Stimulated activated CD4-positive, alpha-beta T cell treated with anti-CD3 and anti-CD28 coated beads, TNF-alpha, amount 100 ng/mL, for 48 hours (primary cell): ENCODE measurements around the gene OSBPL1A.
"Not testable (repeated sequence)": the region's sequence is repeated elsewhere in the genome, so short reads cannot be mapped to it uniquely, and the experiment has no call there.

Experiments used
- DNase-seq, 3 donors: peaks; one replicate each; pipeline ENCODE4 v3.0.0-alpha.2; 2020; ENCODE audit warnings: low read depth in 3 of 3

The OSBPL1A gene

DNA sequence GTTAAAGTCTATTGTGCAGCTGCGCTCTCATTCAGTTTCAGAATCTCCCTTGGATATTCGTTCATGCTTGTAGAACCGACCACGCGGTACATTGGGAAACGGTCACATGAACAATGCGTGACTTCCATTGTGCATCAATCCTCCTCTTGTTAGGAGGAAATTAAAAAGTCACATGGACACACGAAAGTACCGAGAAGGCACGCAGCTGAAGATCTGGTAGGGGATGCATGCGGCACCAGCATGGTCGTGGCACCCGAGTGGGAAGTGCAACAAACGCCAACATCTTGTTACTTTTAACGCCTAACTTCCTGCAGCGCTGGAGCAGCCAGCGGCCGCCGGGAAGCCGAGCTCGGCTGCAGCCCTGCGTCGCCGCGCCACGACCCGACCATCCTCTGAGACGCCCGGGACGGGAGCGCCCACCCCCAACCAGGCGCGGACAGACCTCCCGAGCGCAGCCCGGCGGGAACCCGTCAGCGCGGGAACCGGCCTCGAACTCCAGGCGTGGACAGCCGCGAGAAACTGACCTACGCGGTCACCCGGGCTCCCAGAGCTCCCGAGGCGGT, 412 bp downstream of the OSBPL1A start:
- DNase-seq = peak in 2 of 3 donors; percentile 3 to 20

DNA sequence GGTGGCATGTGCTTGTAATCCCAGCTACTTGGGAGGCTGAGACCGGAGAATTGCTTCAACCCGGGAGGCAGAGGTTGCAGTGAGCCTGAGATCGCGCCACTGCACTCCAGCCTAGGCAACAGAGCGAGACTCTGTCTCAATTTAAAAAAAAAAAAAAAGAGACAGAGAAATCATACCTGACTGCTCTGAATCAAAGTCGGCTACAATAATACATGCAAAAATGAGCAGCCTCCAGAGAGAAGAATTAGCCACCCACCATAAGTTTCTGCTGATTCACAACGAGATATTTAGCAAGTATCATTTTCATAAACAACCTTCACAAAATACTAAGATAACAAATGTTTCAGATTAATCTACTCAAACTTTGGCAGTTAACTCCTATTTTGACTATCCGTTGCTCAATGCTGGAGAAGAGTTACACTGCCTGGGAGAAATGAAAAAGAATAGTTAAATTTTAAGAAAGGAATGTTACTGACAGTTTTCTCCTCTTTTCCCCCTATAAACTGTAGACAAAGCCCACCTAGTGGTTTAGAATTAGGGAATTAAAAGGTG, 1.5 kb downstream of the OSBPL1A start:
- no peak for DNase-seq

DNA sequence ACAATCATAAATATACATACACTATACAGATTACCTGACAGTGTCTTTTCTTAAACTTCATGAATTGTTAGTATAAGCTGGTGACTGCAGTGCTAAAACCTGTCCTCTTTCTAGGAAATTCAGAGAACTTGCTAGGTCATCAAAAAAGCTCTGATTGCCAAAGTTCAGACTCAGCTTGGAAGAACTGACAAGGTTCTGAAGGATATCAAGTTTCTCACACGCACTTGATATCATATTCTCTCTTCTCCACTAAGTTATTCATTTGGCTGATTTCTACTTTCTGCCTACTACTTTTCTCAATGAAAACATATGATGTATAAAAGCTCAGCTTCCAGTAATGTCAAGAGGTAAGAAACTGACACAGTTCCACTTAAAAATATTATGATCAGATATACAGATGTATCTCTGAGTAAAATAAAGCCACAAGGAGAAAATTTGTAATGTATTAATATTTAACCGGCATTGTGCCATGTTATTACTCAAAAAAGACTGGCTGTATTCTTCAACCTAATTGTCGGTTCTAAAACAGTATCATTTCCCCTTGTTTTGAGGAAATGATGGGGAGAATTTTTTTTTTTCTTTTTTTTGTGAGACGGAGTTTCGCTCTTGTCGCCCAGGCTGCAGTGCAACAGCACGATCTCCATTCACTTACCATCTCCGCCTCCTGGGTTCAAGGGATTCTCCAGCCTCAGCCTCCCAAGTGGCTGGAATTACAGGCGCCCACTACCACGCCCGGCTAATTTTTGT, 2.4 kb downstream of the OSBPL1A start:
- no peak for DNase-seq

DNA sequence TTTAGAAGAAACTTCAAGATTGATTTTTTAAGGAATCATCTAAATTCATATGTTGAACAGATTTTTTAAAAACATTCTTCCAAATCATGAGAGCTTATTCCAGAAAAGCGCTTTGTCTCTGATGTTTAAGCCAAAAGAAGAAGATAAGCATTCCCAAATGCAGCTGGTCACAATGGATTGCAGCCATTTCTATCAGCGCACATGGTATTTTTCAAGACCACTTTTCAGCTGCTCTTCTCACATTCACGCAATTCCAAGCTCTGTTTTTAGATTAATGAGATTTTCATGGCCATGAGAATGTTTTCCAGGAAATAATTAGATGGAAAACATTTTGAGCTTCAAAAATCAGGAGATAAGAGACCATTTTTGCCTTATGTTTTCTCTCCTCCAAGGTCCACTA, 8.7 kb downstream of the OSBPL1A start:
- DNase-seq = no peak

DNA sequence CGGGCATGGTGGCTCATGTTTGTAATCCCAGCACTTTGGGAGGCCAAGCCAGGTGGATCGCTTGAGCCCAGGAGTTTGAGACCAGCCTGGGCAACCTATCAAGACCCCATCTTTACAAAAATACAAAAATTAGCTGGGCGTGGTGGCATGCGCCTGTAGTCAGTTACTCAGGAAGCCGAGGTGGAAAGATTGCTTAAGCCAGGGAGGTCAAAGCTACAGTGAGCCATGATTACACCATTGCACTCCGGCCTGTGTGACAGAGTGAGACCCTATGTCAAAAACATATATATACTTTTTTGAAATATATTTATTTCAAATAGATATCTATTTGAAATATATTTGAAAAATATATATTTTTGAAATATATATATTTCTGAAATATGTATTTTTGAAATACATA, 10.9 kb downstream of the OSBPL1A start:
- no peak for DNase-seq

DNA sequence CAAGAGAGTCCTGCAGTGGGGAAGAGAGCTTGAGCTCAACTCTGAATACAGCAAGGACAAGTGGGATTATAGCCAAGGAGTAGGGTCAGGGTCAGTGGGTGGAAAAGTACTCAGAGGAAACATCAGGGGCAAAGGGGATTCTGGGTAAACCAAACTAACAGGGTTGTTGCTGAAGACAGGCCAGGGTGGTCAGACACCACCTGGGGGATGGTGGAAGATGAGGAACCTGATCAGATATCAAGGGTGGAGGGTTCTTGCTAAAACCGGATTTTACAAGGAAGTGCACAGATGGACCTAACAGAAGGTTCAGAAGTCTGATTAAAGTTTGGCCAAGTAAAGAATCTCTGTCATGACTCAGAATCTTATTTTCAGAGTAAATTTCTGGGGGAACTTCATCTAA, 16.5 kb downstream of the OSBPL1A start:
- no peak for DNase-seq

DNA sequence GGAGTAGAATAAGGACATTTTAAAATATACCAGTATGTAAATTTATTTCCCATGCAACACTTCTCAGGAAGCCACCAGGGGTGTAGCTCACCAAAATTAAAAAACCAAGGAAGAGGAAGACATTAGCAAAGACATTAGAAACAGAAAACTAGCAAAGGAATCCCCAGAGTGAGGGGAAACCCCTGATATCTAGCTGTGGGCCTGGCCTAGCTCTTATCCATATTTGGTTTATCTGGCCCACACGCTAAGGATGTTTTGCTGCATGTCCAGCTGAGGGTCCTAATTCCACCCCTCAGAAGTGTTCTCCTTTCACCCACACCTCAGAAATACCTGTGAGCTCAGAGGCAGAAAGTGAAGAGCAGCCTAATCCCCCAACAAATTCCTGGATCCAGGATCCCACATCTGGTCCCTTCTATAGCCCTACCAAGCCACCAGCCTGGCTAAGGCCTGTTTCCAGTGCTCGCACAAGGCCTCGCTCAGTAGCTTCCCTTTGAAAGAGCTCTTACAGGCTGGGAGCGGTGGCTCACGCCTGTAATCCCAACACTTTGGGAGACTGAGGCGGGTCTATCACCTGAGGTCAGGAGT, 17.4 kb downstream of the OSBPL1A start:
- DNase-seq = no peak

DNA sequence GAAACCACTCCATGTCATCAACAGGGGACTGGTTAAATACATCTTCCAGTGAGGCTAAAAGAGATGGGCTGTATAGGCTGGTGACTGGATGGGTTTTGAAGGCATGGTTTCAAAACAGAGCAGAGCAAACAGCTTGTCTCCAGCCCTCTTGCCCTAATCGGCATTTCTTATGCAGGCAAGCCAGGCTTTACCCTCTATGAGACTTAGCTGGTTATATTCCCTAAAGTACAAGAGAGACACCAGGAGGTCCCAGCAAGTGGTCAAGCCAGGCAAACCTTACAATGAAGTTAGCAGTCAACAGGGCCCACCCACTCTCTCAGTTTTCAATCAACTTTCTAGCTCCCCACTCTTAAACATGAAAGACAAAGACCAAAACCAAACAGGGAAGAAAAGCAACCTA, 19.0 kb downstream of the OSBPL1A start:
- DNase-seq = no peak

DNA sequence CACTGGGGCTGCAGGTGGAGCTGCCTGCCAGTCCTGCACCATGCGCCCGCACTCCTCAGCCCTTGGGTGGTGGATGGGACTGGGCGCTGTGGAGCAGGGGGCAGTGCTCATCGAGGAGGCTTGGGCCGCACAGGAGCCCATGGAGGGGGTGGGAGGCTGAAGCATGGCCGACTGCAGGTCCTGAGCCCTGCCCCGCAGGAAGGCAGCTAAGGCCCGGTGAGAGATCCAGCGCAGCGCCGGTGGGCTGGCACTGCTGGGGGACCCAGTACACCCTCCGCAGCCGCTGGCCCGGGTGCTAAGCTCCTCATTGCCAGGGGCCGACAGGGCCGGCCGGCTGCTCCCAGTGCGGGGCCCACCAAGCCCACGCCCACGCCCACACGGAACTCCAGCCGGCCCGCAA, 21.1 kb downstream of the OSBPL1A start:
- not testable (repeated sequence) for DNase-seq

DNA sequence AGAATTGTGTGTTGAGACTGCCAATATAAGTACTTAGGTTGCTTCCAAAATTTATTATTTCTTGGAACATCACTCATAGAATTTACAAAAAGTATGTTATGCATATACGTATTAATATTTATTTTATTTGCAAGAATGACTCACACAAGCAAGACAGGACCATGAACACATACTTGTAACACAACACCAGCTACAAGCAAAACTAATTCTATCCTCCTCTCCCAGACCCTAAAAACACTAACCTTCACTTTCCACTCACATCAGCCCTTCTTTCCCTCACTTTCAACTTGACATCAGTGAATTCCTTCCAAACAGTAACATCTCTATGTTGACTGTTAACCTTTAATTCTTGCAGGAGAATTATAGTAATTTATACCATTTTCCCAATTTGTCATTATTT, 24.3 kb downstream of the OSBPL1A start:
- DNase-seq = no peak

DNA sequence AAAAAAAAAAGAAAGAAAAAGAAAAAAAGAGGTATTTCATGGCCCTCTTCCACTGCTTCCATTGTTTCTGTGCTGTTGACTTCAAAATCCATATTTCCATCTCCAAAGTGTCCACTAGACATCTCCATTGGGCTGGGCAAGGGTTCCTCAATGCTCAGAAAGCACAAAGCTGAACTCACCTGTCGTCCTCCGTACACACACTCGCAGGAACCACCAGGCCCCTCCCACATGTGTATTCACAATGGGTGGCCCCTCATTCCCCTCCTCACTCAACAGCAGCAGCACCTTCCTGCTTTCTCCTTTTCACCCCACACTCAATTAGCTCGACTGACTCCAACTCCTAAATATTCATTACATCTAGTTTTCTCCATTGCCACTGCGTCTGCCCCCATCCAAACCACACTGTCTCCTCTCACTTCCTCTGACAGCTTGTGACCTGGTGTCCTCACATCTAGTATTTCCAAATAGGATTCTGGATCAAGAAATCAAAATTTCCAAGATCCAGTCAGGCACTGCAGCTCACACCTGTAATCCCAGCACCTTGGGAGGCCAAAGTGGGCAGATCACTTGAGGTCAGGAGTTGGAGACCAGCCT, 25.2 kb downstream of the OSBPL1A start:
- no peak for DNase-seq

DNA sequence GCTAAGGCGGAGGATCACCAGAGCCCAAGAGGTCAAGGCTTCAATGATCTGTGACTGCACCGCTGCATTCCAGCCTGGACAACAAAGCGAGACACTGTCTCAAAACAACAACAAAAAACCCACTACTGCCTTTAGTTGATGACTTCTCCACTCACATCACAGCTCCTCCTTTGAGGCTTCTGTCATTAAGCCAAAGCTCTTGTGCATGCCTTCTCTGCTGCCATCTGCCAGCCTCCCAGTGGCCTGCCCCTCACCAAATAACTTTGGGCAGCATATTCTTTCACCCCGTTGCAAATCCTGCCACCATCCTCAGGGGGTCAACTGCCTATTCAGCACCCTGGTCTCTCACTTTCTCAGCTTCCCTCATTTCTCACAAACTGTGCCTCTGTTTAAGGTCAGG, 27.5 kb downstream of the OSBPL1A start:
- DNase-seq = no peak

DNA sequence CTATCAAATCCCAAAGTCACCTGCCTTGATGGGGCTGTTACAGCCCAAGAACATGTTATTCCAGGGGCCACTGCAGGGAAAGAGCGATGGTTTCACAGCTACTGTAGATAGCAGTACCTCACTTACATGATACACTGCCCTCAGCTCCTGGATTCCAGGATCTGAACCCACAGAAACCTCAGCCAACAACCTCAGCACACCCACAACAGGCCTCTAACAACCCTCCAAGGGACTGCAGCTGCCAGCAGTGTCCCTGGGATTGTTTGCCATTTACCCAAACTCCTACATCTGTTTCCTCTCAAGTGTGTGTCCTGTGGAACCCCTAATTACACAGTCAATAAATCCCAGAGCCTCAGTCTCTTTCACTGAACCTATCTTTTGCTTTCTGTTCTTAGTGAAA, 28.2 kb downstream of the OSBPL1A start:
- peak in 1 of 3 donors; percentile 45 for DNase-seq

DNA sequence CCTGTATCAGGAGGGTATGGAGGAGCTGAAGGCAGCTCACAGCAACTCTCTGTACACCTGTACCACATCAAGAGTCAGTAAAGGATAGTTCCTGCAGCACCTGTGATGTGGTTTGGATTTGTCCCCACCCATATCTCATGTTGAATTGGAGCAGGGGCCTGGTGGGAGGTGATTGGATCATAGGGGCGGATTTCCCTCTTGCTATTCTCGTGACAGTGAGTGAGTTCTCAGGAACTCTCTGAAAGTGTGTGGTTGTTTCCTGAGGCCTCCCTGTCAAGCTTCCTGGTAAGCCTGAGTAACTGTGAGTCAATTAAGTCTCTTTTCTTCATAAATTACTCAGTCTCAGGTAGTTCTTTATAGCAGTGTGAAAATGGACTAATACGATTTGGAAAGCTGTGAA, 28.9 kb downstream of the OSBPL1A start:
- DNase-seq = peak; percentile 41 to 71 (median 53)

DNA sequence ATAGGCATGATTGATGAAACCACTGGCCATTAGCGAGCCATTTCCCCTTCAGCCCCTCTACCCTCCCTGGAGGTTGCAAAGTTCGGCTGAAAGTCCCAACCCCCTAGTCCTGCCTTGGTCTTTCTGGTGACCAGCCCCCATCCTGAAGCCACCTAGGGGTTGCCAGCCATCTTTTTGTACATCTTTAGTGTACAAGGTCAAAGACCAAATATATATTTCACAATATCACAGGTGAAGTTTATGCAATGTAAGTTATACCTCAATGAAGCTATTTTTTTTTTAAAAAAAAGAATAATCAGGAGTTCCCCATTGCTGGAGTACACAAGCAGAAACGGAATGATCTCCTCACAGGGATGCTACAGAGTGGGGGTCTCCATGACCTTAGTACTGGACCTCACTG, 31.3 kb downstream of the OSBPL1A start:
- DNase-seq = no peak

DNA sequence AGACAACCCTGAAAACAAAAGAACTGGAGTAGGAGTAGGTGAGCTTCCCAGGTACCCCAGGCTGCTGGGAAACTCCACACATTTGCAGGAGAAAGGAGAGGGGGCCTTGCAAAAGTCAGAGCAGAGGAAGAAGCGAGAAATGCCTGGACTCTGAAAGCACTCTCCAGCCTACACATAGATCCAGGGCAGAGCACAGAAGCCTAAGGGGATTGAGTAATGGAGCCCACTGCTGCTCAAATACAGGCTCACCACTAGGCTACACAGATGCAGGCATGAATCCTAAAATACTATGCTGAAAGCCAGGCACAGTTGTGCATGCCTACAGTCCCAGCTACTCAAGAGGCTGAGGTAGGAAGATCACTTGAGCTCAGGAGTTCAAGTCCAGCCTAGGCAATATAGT, 33.4 kb downstream of the OSBPL1A start:
- no peak for DNase-seq

DNA sequence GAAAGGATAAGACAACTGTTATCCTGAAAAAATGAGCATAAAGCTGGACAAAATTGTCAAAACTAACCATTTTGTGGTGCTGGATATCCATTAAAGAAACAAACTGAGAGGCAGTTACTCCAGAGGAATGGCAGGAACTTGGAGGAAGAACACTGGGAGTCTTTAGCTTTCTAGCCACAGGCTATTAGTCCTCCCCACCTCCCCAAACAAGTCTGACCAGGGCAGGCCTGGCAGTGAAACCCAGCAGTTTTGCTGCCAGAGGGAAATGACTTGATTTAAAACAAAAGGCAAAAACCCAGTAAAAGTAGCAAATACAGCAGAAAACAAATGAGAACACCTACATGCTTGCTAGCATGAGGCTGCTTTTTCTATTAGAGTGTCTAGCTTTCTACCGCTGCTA, 34.9 kb downstream of the OSBPL1A start:
- no peak for DNase-seq

DNA sequence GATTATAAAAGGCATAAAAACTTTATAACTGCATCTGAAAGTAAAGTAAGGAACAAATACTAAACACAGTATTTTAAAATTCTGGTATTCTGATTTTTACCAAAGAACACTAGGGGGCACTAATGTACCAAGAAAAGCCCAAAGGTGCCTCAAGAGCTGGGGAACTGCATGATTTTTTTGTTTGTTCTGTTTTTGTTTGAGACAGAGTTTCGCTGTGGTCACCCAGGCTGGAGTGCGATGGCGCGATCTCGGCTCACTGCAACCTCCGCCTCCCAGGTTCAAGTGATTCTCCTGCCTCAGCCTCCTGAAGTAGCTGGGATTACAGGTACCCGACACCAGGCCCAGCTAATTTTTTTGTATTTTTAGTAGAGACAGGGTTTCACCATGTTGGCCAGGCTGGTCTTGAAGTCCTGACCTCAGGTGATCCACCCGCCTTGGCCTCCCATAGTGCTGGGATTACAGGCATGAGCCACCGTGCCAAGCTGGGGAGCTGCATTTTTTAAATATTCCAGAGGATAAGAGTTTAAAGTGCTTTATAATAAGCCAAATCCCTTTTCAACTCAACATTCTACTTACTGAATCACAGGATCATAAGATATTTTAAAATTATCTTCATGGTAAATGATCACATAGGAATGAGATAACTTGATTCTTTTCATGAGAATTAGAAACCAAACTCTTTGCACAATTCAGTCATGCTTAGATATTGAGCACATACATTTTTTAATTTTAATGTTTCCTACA, 37.7 kb downstream of the OSBPL1A start:
- not testable (repeated sequence) for DNase-seq

DNA sequence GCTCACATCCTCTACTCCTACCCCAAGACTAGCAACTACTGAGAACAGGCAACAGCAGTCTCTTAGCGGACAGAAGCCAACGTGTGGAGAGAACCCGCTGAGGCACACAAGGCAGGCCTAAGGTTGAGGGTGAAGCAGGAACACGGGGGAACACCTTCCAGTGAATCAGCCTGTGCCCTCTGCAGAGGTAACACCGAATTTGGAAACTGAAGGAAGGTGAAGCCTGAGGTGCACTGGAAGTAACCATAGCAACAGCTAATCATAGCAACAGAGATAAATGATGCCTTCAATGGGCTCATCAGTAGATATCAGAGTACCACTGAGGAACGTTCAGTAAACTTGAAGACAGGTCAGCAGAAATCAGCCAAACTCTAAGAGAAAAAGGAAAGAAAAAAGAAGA, 43.3 kb downstream of the OSBPL1A start:
- DNase-seq = no peak

DNA sequence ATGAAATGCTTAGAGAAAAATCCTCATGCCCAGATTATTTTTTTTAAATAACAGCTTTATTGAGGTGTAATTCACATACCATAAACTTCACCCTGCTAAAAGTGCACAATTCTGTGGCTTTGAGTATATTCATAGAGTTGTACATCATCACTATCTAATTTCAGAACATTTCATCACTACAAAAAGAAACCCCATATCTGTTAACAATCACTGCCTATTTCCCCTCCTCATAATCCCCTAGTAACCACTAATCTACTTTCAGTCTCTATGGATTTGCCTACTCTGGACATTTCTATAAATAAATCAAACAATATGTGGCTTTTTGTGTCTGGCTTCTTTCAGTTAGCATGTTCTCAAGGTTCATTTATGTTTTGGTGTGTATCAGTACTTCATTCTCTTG, 51.4 kb downstream of the OSBPL1A start:
- no peak for DNase-seq

DNA sequence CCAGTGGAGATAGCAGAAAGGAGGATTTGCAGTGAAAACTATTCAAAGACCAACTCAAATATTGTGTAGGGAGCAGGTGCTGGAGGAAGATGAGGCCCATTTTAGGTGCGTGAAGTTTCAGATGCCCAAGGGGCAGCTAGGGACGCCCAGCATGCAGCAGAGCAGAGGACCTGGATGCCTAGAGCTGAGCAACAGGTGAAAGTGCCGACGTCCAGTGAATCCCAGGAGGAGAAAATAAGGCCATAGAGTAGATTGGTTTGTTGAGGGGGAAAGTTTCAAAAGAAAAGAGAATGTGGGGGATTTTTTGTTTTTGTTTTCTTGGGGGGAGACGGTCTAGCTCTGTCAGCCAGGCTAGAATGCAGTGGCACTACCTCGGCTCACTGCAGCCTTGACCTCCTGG, 53.1 kb downstream of the OSBPL1A start:
- no peak for DNase-seq

DNA sequence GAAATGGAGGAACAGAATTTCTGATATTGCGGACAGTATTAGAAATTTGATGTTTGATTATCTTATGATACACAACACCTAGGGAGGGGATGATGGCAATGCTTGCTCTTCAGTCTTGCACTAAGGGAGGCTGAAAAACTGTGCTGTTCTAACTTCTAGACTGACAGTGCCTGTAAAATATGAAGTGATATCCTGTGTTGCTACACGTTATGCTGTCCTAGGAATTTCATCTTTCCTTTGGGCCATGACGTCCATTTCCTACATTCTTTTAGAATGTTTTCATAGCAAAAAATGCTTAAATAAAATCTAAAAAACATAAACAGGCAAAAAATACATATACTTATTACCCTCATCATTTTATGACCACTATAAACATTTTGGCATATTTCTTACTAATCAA, 55.3 kb downstream of the OSBPL1A start:
- DNase-seq = no peak
